CD4-positive, alpha-beta T cell (primary cell): Measurements from ENCODE around the gene TOGARAM2. TPM values are rescaled to one million over a fixed set of nuclear protein-coding genes. Genes with fewer than 3 reads are reported as not detected.

Source experiments
- ATAC-seq: fragments of 200-7000 bp; cut with Tn5 transposase; one replicate; pipeline ENCODE4 v1.10.0; 2022; ENCODE audit warnings: mild to moderate bottlenecking; ENCODE audit not compliant: poor library complexity
- CTCF ChIA-PET: fragments of 350-600 bp; sonication (Branson Sonifier 250); formaldehyde crosslinking; loops from one replicate; lab custom pipeline; 2021; ENCODE audit warnings: antibody characterized with exemption, inconsistent platforms; lab: Charles Lee
- POLR2A ChIA-PET: fragments of 350-600 bp; sonication (Branson Sonifier 250); formaldehyde crosslinking; loops from one replicate; lab custom pipeline; 2021; ENCODE audit warnings: antibody characterized with exemption, inconsistent platforms; lab: Charles Lee
- DNase-seq, 14 experiments: peaks; one replicate each; pipeline ENCODE4 v3.0.0-alpha.2; 2013 to 2020; ENCODE audit warnings: mixed read lengths in 2 of 14
- H3K27ac ChIP-seq, 2 donors: one replicate each; pipeline versions ENCODE4 v1.5.1 to v1.7.0; 2013; ENCODE audit warnings: low read length in 2 of 2, low read depth in 1 of 2, mild to moderate bottlenecking in 1 of 2
- H3K27me3 ChIP-seq, 2 experiments: 1 replicate in 1 of 2; 2 replicates in 1 of 2; pipeline versions ENCODE4 v1.6.1 to v1.7.0; 2013; ENCODE audit warnings: low read length in 2 of 2, control low read depth in 1 of 2, mild to moderate bottlenecking in 1 of 2, moderate library complexity in 1 of 2; ENCODE audit not compliant: insufficient read depth in 2 of 2, control insufficient read depth in 1 of 2
- H3K36me3 ChIP-seq: one replicate; pipeline ENCODE4 v1.6.1; 2013; ENCODE audit warnings: low read length, control low read depth; ENCODE audit not compliant: insufficient read depth
- H3K4me1 ChIP-seq: one replicate; pipeline ENCODE4 v1.6.1; 2013; ENCODE audit warnings: low read length, control low read depth; ENCODE audit not compliant: insufficient read depth
- H3K4me3 ChIP-seq: one replicate; pipeline ENCODE4 v1.5.1; 2013; ENCODE audit warnings: mild to moderate bottlenecking, low read length, moderate library complexity
- H3K9me3 ChIP-seq, 2 experiments: 1 replicate in 1 of 2; 2 replicates in 1 of 2; pipeline versions ENCODE4 v1.6.1 to v1.7.0; 2013; ENCODE audit warnings: low read length in 2 of 2, mild to moderate bottlenecking in 2 of 2, control low read depth in 1 of 2, moderate library complexity in 1 of 2; ENCODE audit not compliant: control insufficient read depth in 1 of 2, insufficient read depth in 1 of 2
- H3K27ac Mint-ChIP-seq: one replicate; pipeline ENCODE4 v1.8.0; 2020; ENCODE audit warnings: mixed read lengths
- H3K27me3 Mint-ChIP-seq: one replicate; pipeline ENCODE4 v1.8.0; 2021; ENCODE audit warnings: mixed read lengths
- H3K36me3 Mint-ChIP-seq: one replicate; pipeline ENCODE4 v1.8.0; 2021; ENCODE audit warnings: low read depth, mixed read lengths
- H3K4me1 Mint-ChIP-seq: one replicate; pipeline ENCODE4 v1.8.0; 2021; ENCODE audit warnings: low read depth, mixed read lengths
- H3K4me3 Mint-ChIP-seq: one replicate; pipeline ENCODE4 v1.8.0; 2020; ENCODE audit warnings: mild to moderate bottlenecking, mixed read lengths
- H3K9me3 Mint-ChIP-seq: one replicate; pipeline ENCODE4 v1.8.0; 2020; ENCODE audit warnings: mixed read lengths
- intact Hi-C, 2 experiments: fragments of 100-400 bp; cut with DNase I in 1 of 2; cut with micrococcal nuclease in 1 of 2; formaldehyde crosslinking; loops; one replicate each; pipeline versions ENCODE4 v1.15.1 to v1.9.0; 2023 to 2025; cut with DNase I, micrococcal nuclease
- total RNA-seq, 174 experiments: library from RNA in 2 of 174; stranded (reverse) in 2 of 174; gene quantifications; one replicate each; pipeline ENCODE4 v1.2.3 and lab custom pipeline; 2021 to 2026
- TF ChIP-seq, protein P1 (sequence below): fragments of 200-600 bp; IDR thresholded peaks from one replicate; pipeline ENCODE4 v1.8.0; 2022; ENCODE audit warnings: antibody characterized with exemption, mild to moderate bottlenecking

The TOGARAM2 gene
- total RNA-seq, 2 experiments from 2014 or later: 2.0 to 2.3 TPM

DNA sequence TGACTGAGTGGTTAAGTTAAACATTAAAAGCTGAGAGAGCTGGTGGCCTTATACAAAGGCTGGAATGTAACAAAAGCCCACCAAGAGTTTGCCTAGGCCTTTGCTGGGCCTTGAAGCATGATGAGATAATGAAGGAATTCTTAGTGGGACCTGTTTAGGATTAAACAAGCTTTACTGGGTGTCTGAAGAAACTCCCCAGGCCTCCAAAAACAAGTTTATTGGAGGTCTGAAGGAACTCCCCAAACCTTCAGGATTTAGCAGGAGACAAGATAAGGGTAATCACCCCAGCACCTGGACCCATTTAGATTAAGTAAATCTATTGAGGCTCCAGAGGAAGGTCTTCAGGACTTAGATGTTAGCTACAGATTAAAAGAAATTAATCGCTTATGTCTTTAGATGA, 74.5 kb downstream of the TOGARAM2 start:
- Histone ChIP-seq H3K36me3 (no peaks in the 10 kb centered on the region), H3K27me3 (no peaks in the 10 kb centered on the region), H3K9me3 (no peaks in the 10 kb centered on the region), H3K27ac (no peak overlapping the region), H3K4me1 (no peaks in the 10 kb centered on the region), H3K4me3 (no peak overlapping the region)
- Mint-ChIP-seq H3K27me3 (no peaks in the 10 kb centered on the region), H3K4me3 (no peak overlapping the region), H3K36me3 (no peaks in the 10 kb centered on the region), H3K9me3 (no peaks in the 10 kb centered on the region), H3K27ac (no peak overlapping the region), H3K4me1 (peaks cover 8% of the 10 kb centered on the region)
- intact Hi-C loops: no loop called here
- TF ChIP-seq, protein P1, sequence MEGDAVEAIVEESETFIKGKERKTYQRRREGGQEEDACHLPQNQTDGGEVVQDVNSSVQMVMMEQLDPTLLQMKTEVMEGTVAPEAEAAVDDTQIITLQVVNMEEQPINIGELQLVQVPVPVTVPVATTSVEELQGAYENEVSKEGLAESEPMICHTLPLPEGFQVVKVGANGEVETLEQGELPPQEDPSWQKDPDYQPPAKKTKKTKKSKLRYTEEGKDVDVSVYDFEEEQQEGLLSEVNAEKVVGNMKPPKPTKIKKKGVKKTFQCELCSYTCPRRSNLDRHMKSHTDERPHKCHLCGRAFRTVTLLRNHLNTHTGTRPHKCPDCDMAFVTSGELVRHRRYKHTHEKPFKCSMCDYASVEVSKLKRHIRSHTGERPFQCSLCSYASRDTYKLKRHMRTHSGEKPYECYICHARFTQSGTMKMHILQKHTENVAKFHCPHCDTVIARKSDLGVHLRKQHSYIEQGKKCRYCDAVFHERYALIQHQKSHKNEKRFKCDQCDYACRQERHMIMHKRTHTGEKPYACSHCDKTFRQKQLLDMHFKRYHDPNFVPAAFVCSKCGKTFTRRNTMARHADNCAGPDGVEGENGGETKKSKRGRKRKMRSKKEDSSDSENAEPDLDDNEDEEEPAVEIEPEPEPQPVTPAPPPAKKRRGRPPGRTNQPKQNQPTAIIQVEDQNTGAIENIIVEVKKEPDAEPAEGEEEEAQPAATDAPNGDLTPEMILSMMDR: no peak
- ChIA-PET POLR2A (no interaction called here), CTCF (no interaction called here)
- ATAC-seq (no peak), DNase-seq (no peak)

DNA sequence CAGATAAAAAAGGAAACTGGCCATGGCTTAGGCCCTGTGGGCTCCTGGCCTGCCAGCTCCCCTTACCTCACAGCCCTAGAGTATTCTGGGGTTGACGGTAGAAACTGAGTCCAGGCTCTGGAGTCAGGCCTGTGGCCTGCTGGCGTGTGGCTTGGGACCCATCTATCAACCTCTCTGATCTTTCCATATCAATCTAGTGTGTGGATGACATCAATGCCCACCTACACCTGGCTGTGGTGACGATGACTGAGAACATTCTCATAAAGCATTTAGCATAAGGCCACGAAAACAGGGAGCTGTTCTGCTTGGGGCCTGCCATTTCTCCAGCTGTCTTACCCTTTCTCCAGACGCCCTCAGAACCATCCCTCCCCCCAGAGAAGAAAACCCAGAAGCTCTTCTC, 75.4 kb downstream of the TOGARAM2 start:
- no peak overlapping the region for H3K27ac Mint-ChIP-seq
- ChIA-PET CTCF (no interaction called here), POLR2A (no interaction called here)
- Histone ChIP-seq H3K4me3 (no peak overlapping the region), H3K36me3 (no peaks in the 10 kb centered on the region), H3K27ac (no peak overlapping the region), H3K27me3 (no peaks in the 10 kb centered on the region), H3K4me1 (no peaks in the 10 kb centered on the region), H3K9me3 (no peaks in the 10 kb centered on the region)
- DNase-seq: no peak
- no peaks in the 10 kb centered on the region for H3K9me3 Mint-ChIP-seq
- TF ChIP-seq, protein P1: no peak
- intact Hi-C loops: no loop called here
- no peak for ATAC-seq
- H3K4me1 Mint-ChIP-seq: peaks cover 8% of the 10 kb centered on the region
- no peaks in the 10 kb centered on the region for H3K36me3 Mint-ChIP-seq
- no peaks in the 10 kb centered on the region for H3K27me3 Mint-ChIP-seq
- H3K4me3 Mint-ChIP-seq: no peak overlapping the region

DNA sequence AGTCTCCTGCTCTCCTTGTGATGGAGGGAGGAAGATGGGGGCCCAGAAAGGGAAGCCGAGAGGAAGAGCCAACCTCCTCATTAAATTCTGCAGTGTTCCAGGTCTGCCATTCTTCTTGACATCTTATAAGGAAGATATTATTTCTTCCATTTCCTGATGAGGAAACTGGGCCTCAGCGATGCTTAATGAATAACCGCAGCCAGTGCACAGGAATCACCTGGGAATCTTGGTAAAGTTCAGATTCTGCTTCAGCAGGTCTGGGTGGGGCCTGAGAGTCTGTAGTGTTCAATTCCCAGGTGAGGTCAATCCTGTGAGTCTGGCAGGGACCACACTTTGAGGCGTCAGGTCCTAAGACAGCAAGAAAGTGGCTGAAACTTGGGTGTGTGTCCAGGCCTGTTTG, 75.9 kb downstream of the TOGARAM2 start:
- Mint-ChIP-seq H3K4me1 (peaks cover 8% of the 10 kb centered on the region), H3K9me3 (no peaks in the 10 kb centered on the region), H3K4me3 (no peak overlapping the region), H3K27me3 (no peaks in the 10 kb centered on the region), H3K27ac (no peak overlapping the region), H3K36me3 (no peaks in the 10 kb centered on the region)
- no peak overlapping the region for H3K27ac ChIP-seq
- ChIA-PET CTCF (no interaction called here), POLR2A (no interaction called here)
- DNase-seq (no peak), ATAC-seq (no peak)
- H3K36me3 ChIP-seq: no peaks in the 10 kb centered on the region
- no peaks in the 10 kb centered on the region for H3K27me3 ChIP-seq
- no peaks in the 10 kb centered on the region for H3K4me1 ChIP-seq
- TF ChIP-seq, protein P1: no peak
- H3K9me3 ChIP-seq: no peaks in the 10 kb centered on the region
- no peak overlapping the region for H3K4me3 ChIP-seq
- intact Hi-C loops: no loop called here
